K562 (cell line): ENCODE measurements around the gene LUC7L.

Experiments
- CTCF ChIP-seq, 3 experiments: IDR thresholded peaks in 2 of 3; conservative IDR thresholded peaks in 1 of 3; 2 replicates each; pipeline ENCODE4 v1.5.1; 2011 to 2012; ENCODE audit warnings: low read length in 3 of 3, mild to moderate bottlenecking in 3 of 3, control low read depth in 2 of 3, improper control_type of control experiment in 1 of 3, inconsistent platforms in 1 of 3, low read depth in 1 of 3, mixed read lengths in 1 of 3, moderate library complexity in 1 of 3; ENCODE audit not compliant: insufficient read depth in 2 of 3
- EP300 ChIP-seq: IDR thresholded peaks from 2 replicates; pipeline ENCODE4 v1.6.1; 2012; ENCODE audit warnings: low read length, improper control_type of control experiment
- HCFC1 ChIP-seq: IDR thresholded peaks from 2 replicates; pipeline ENCODE4 v1.6.1; 2012; ENCODE audit warnings: low read depth, low read length, improper control_type of control experiment
- NFIC ChIP-seq: fragments of 450-650 bp; IDR thresholded peaks from 2 replicates; pipeline ENCODE4 v1.6.1; 2017; ENCODE audit warnings: mild to moderate bottlenecking, inconsistent platforms
- REST ChIP-seq, 2 experiments: fragments of 450-650 bp; formaldehyde crosslinking in 1 of 2; IDR thresholded peaks; 2 replicates each; pipeline versions ENCODE4 v1.4.0 to v1.6.1; 2014 to 2020; ENCODE audit warnings: mild to moderate bottlenecking in 2 of 2, borderline replicate concordance in 1 of 2, low read depth in 1 of 2
- RFX1 ChIP-seq: fragments of 450-650 bp; IDR thresholded peaks from 2 replicates; pipeline ENCODE4 v1.6.1; 2016; ENCODE audit warnings: mild to moderate bottlenecking, moderate library complexity
- ZFP36 ChIP-seq: fragments of 150-350 bp; IDR thresholded peaks from 2 replicates; pipeline ENCODE4 v1.6.1; 2018; ENCODE audit warnings: low read length, low read depth; ENCODE audit not compliant: partially characterized antibody
- ZNF609 ChIP-seq: sonication (generic); formaldehyde crosslinking; IDR thresholded peaks from 2 replicates; pipeline ENCODE4 v1.8.1; 2023; ENCODE audit warnings: missing genetic modification reagents, mild to moderate bottlenecking, borderline replicate concordance
- ZNF77 ChIP-seq: fragments of 250-450 bp; sonication (Bioruptor Pico); IDR thresholded peaks from 2 replicates; pipeline ENCODE4 v1.5.0; 2020

- TF ChIP-seq EP300, result no peak
- TF ChIP-seq ZFP36, result no peak
- no peak for TF ChIP-seq ZNF609
- TF ChIP-seq REST (IDR thresholded peaks at IDR 0.05; ENCODE audit: borderline replicate concordance), result no peak
- TF ChIP-seq REST (CRISPR knock-in tag; IDR thresholded peaks at IDR 0.05; ENCODE audit: low read depth), result no peak
- no peak for TF ChIP-seq RFX1
- no peak for TF ChIP-seq ZNF77 (CRISPR knock-in tag)
- no peak for TF ChIP-seq HCFC1
- no peak for TF ChIP-seq CTCF (IDR thresholded peaks at IDR 0.05 in 2 of 3, conservative IDR thresholded peaks at IDR 0.05 in 1 of 3; ENCODE audit: insufficient read depth in 2 of 3, low read depth in 1 of 3, low read length in 3 of 3)
- no peak for TF ChIP-seq NFIC
These were observed 70.0 kb downstream of the LUC7L start for GRCh38 chr16:159136-159849.
